Effector memory CD4-positive, alpha-beta T cell (primary cell): ENCODE data around the gene ETNK2.

Source experiments
- DNase-seq, 3 donors: peaks; one replicate each; pipeline ENCODE4 v3.0.0-alpha.2; 2020
- H3K27ac ChIP-seq: 2 replicates; pipeline ENCODE4 v1.7.0; 2013; ENCODE audit warnings: mild to moderate bottlenecking, low read length, moderate library complexity; ENCODE audit not compliant: insufficient read depth, poor library complexity, severe bottlenecking
- H3K27me3 ChIP-seq: replicated peaks from 2 replicates; pipeline ENCODE4 v1.7.0; 2013; ENCODE audit warnings: mild to moderate bottlenecking, low read length; ENCODE audit not compliant: insufficient read depth, control insufficient read depth, poor library complexity, severe bottlenecking
- H3K36me3 ChIP-seq: 2 replicates; pipeline ENCODE4 v1.7.0; 2013; ENCODE audit warnings: mild to moderate bottlenecking, low read length, moderate library complexity; ENCODE audit not compliant: control insufficient read depth, insufficient read depth
- H3K4me1 ChIP-seq: 2 replicates; pipeline ENCODE4 v1.7.0; 2013; ENCODE audit warnings: low read length, mild to moderate bottlenecking; ENCODE audit not compliant: control insufficient read depth, insufficient read depth, poor library complexity, severe bottlenecking
- H3K4me3 ChIP-seq: 2 replicates; pipeline ENCODE4 v1.7.0; 2013; ENCODE audit warnings: low read length, low read depth, mild to moderate bottlenecking; ENCODE audit not compliant: insufficient read depth, poor library complexity, severe bottlenecking
- H3K9me3 ChIP-seq: 2 replicates; pipeline ENCODE4 v1.7.0; 2013; ENCODE audit warnings: mild to moderate bottlenecking, low read length, moderate library complexity; ENCODE audit not compliant: control insufficient read depth

The ETNK2 gene

GRCh38 chr1:204177133-204177532 lies 25.3 kb upstream of the ETNK2 start:
- no peaks in the 10 kb centered on the region for H3K27me3 ChIP-seq
- H3K36me3 ChIP-seq = no peaks in the 10 kb centered on the region
- peaks cover 6% of the 10 kb centered on the region for H3K9me3 ChIP-seq
- no peak overlapping the region for H3K4me3 ChIP-seq
- DNase-seq = no peak
- H3K4me1 ChIP-seq = no peaks in the 10 kb centered on the region
- no peak overlapping the region for H3K27ac ChIP-seq

GRCh38 chr1:204176049-204176448 lies 24.2 kb upstream of the ETNK2 start:
- Histone ChIP-seq H3K4me1 (no peaks in the 10 kb centered on the region), H3K27ac (no peak overlapping the region), H3K36me3 (no peaks in the 10 kb centered on the region), H3K4me3 (no peak overlapping the region), H3K9me3 (peaks cover 6% of the 10 kb centered on the region), H3K27me3 (no peaks in the 10 kb centered on the region)
- DNase-seq = no peak

- H3K4me1 ChIP-seq = no peaks in the 10 kb centered on the region
- no peak for DNase-seq
- H3K27me3 ChIP-seq = no peaks in the 10 kb centered on the region
- H3K27ac ChIP-seq = no peak overlapping the region
- peaks cover 16% of the 10 kb centered on the region for H3K9me3 ChIP-seq
- H3K4me3 ChIP-seq = no peak overlapping the region
- no peaks in the 10 kb centered on the region for H3K36me3 ChIP-seq
Observed at GRCh38 chr1:204174958-204175357, 23.1 kb upstream of the ETNK2 start.

- Histone ChIP-seq H3K27ac (no peak overlapping the region), H3K4me1 (no peaks in the 10 kb centered on the region), H3K27me3 (no peaks in the 10 kb centered on the region), H3K4me3 (no peak overlapping the region), H3K36me3 (no peaks in the 10 kb centered on the region), H3K9me3 (peaks cover 30% of the 10 kb centered on the region)
- no peak for DNase-seq
Observed at GRCh38 chr1:204172404-204173029, 20.7 kb upstream of the ETNK2 start.

- Histone ChIP-seq H3K4me3 (no peak overlapping the region), H3K4me1 (no peaks in the 10 kb centered on the region), H3K36me3 (no peaks in the 10 kb centered on the region), H3K27me3 (no peaks in the 10 kb centered on the region), H3K9me3 (peaks cover 30% of the 10 kb centered on the region), H3K27ac (no peak overlapping the region)
- DNase-seq = no peak
Observed at GRCh38 chr1:204171751-204172178, 19.9 kb upstream of the ETNK2 start.

- Histone ChIP-seq H3K9me3 (peaks cover 30% of the 10 kb centered on the region), H3K27ac (no peak overlapping the region), H3K36me3 (no peaks in the 10 kb centered on the region), H3K27me3 (no peaks in the 10 kb centered on the region), H3K4me3 (no peak overlapping the region), H3K4me1 (no peaks in the 10 kb centered on the region)
- no peak for DNase-seq
Observed at GRCh38 chr1:204170494-204171155, 18.8 kb upstream of the ETNK2 start.

GRCh38 chr1:204169858-204170257 lies 18.0 kb upstream of the ETNK2 start:
- no peaks in the 10 kb centered on the region for H3K36me3 ChIP-seq
- H3K27me3 ChIP-seq = no peaks in the 10 kb centered on the region
- no peak overlapping the region for H3K27ac ChIP-seq
- H3K4me3 ChIP-seq = no peak overlapping the region
- H3K4me1 ChIP-seq = no peaks in the 10 kb centered on the region
- DNase-seq = no peak
- peaks cover 30% of the 10 kb centered on the region for H3K9me3 ChIP-seq

- Histone ChIP-seq H3K9me3 (peaks cover 26% of the 10 kb centered on the region), H3K27me3 (no peaks in the 10 kb centered on the region)
Observed at GRCh38 chr1:204167730-204168129, 15.9 kb upstream of the ETNK2 start.

GRCh38 chr1:204166219-204166618 lies 14.4 kb upstream of the ETNK2 start, which contains the start of gene REN:
REN (minus strand) TSS chr1:204166337; CDS start chr1:204166293, 44 bp downstream.
- Histone ChIP-seq H3K27me3 (no peaks in the 10 kb centered on the region), H3K36me3 (no peaks in the 10 kb centered on the region), H3K4me1 (no peaks in the 10 kb centered on the region), H3K9me3 (peaks cover 24% of the 10 kb centered on the region), H3K27ac (no peak within 1 kb of the TSS), H3K4me3 (no peak within 1 kb of the TSS)
- no peak for DNase-seq

More at GRCh38 chr1:204167730-204168129, 15.9 kb upstream of the ETNK2 start:
- Histone ChIP-seq H3K27ac (no peak overlapping the region), H3K36me3 (no peaks in the 10 kb centered on the region), H3K4me3 (no peak overlapping the region), H3K4me1 (no peaks in the 10 kb centered on the region)
- DNase-seq = no peak

- no peaks in the 10 kb centered on the region for H3K36me3 ChIP-seq
Observed at GRCh38 chr1:204162494-204163074, 10.7 kb upstream of the ETNK2 start.

More at GRCh38 chr1:204162494-204163074, 10.7 kb upstream of the ETNK2 start:
- H3K27ac ChIP-seq = no peak overlapping the region
- no peak overlapping the region for H3K4me3 ChIP-seq
- peak; percentile 48 to 62 (median 56) for DNase-seq
- H3K4me1 ChIP-seq = no peaks in the 10 kb centered on the region
- no peaks in the 10 kb centered on the region for H3K9me3 ChIP-seq
- H3K27me3 ChIP-seq = no peaks in the 10 kb centered on the region
